Epidermal melanocyte (primary cell): ENCODE measurements around the gene ST7L.

ENCODE experiments used
- DNase-seq: peaks from one replicate; pipeline ENCODE4 v3.0.0; 2011; ENCODE audit warnings: low spot score; ENCODE audit not compliant: insufficient read length

ST7L gene

GRCh38 chr1:112516141-112516540, 102.8 kb downstream of the ST7L start:
- no peak for DNase-seq

GRCh38 chr1:112515311-112516009, 103.5 kb downstream of the ST7L start:
- no peak for DNase-seq

- no peak for DNase-seq
Observed at GRCh38 chr1:112514901-112515300, 104.0 kb downstream of the ST7L start.

GRCh38 chr1:112513112-112513870, 105.7 kb downstream of the ST7L start:
- no peak for DNase-seq

GRCh38 chr1:112511897-112512296, 107.0 kb downstream of the ST7L start:
- no peak for DNase-seq

GRCh38 chr1:112510340-112510739, 108.6 kb downstream of the ST7L start:
- DNase-seq = no peak

- DNase-seq = no peak
Observed at GRCh38 chr1:112509660-112510178, 109.2 kb downstream of the ST7L start.

GRCh38 chr1:112509005-112509659, 109.8 kb downstream of the ST7L start:
- DNase-seq = no peak

- DNase-seq = no peak
Observed at GRCh38 chr1:112508278-112509004, 110.5 kb downstream of the ST7L start, which contains the start of gene WNT2B. Gene WNT2B, plus strand, starts transcription at chr1:112508965. Its CDS starts 298 bp downstream, at chr1:112509263.

GRCh38 chr1:112507921-112508277, 111.0 kb downstream of the ST7L start:
- no peak for DNase-seq

GRCh38 chr1:112507336-112507735, 111.6 kb downstream of the ST7L start:
- DNase-seq = no peak

GRCh38 chr1:112506731-112507130, 112.2 kb downstream of the ST7L start:
- DNase-seq = no peak

- DNase-seq = no peak
Observed at GRCh38 chr1:112506306-112506705, 112.6 kb downstream of the ST7L start.

GRCh38 chr1:112505878-112506277, 113.1 kb downstream of the ST7L start:
- no peak for DNase-seq

GRCh38 chr1:112505400-112505785, 113.5 kb downstream of the ST7L start:
- DNase-seq = no peak

GRCh38 chr1:112504661-112505399, 114.1 kb downstream of the ST7L start:
- DNase-seq = no peak

- no peak for DNase-seq
Observed at GRCh38 chr1:112504001-112504660, 114.8 kb downstream of the ST7L start.

- no peak for DNase-seq
Observed at GRCh38 chr1:112502826-112503225, 116.1 kb downstream of the ST7L start.

GRCh38 chr1:112501810-112502641, 116.9 kb downstream of the ST7L start:
- peak; percentile 57 for DNase-seq
